PC-9 (cell line): Measurements from ENCODE around the gene PIGX. TPM values are rescaled to one million over a fixed set of nuclear protein-coding genes. Genes with fewer than 3 reads are reported as not detected.

Source experiments
- BruUV-seq: library from RNA; stranded (reverse); fragments of 400-500 nt; replicated peaks from 2 replicates; lab custom pipeline; 2021; lab: Mats Ljungman, UMichigan
- CTCF ChIA-PET: fragments of 300-600 bp; sonication (Branson Sonifier 250); formaldehyde crosslinking; loops from one replicate; lab custom pipeline; 2022; ENCODE audit warnings: antibody characterized with exemption; lab: Charles Lee
- POLR2A ChIA-PET: fragments of 300-600 bp; sonication (Branson Sonifier 250); formaldehyde crosslinking; loops from one replicate; lab custom pipeline; 2022; ENCODE audit warnings: antibody characterized with exemption; ENCODE audit not compliant: unreplicated experiment; lab: Charles Lee
- DNase-seq, 2 experiments: peaks; one replicate each; pipeline versions ENCODE4 v3.0.0 to v3.0.0-alpha.2; 2015 to 2022; ENCODE audit warnings: mixed read lengths in 1 of 2
- H2AFZ ChIP-seq: fragments of 200-600 bp; sonication (generic); 2 replicates; pipeline ENCODE4 v1.8.1; 2017; ENCODE audit warnings: antibody characterized with exemption
- H3F3A ChIP-seq: fragments of 200-600 bp; sonication (generic); 2 replicates; pipeline ENCODE4 v1.8.1; 2017; ENCODE audit warnings: antibody characterized with exemption, mild to moderate bottlenecking, low read depth; ENCODE audit not compliant: insufficient read depth
- H3K27ac ChIP-seq: fragments of 200-600 bp; sonication (generic); 2 replicates; pipeline ENCODE4 v1.6.1; 2016; ENCODE audit warnings: mixed run types
- H3K27me3 ChIP-seq: fragments of 200-600 bp; sonication (generic); 2 replicates; pipeline ENCODE4 v1.6.1; 2016; ENCODE audit warnings: low read depth, mixed run types; ENCODE audit not compliant: insufficient read depth
- H3K36me3 ChIP-seq: fragments of 200-600 bp; sonication (generic); 2 replicates; pipeline ENCODE4 v1.6.1; 2016; ENCODE audit warnings: low read depth, mixed run types
- H3K4me1 ChIP-seq: fragments of 200-600 bp; sonication (generic); replicated peaks from 2 replicates; pipeline ENCODE4 v1.6.1; 2016; ENCODE audit warnings: mixed run types; ENCODE audit not compliant: insufficient read depth
- H3K4me2 ChIP-seq: fragments of 200-600 bp; sonication (generic); 2 replicates; pipeline ENCODE4 v1.6.1; 2017; ENCODE audit warnings: mixed run types
- H3K4me3 ChIP-seq: fragments of 200-600 bp; sonication (generic); 2 replicates; pipeline ENCODE4 v1.6.1; 2016; ENCODE audit warnings: mixed run types
- H3K79me2 ChIP-seq: fragments of 200-600 bp; sonication (generic); 2 replicates; pipeline ENCODE4 v1.6.1; 2017; ENCODE audit warnings: low read depth, mixed run types
- H3K9me2 ChIP-seq: fragments of 200-600 bp; sonication (generic); 2 replicates; pipeline ENCODE4 v1.8.1; 2017; ENCODE audit warnings: mild to moderate bottlenecking; ENCODE audit not compliant: insufficient read depth
- H3K9me3 ChIP-seq: fragments of 200-600 bp; sonication (generic); 2 replicates; pipeline ENCODE4 v1.8.1; 2016; ENCODE audit warnings: low read depth; ENCODE audit not compliant: insufficient read depth
- H4K20me1 ChIP-seq: fragments of 200-600 bp; sonication (generic); 2 replicates; pipeline ENCODE4 v1.8.1; 2017; ENCODE audit not compliant: insufficient read depth
- EZH2 ChIP-seq: fragments of 200-600 bp; sonication (generic); IDR thresholded peaks from 2 replicates; pipeline ENCODE4 v1.8.0; 2017; ENCODE audit warnings: antibody characterized with exemption, low read depth
- intact Hi-C: fragments of 100-400 bp; cut with micrococcal nuclease; formaldehyde crosslinking; loops from one replicate; pipeline ENCODE4 v1.10.0; 2022; ENCODE audit not compliant: unreplicated experiment
- total RNA-seq: library from RNA; stranded (reverse); gene quantifications from 2 replicates; pipeline ENCODE4 v1.2.3, GENCODE V29; 2021
- TF ChIP-seq, protein P1 (sequence below): fragments of 200-600 bp; sonication (generic); conservative IDR thresholded peaks from 2 replicates; pipeline ENCODE4 v1.6.1; 2017; ENCODE audit warnings: mixed run types, antibody characterized with exemption, mild to moderate bottlenecking, moderate library complexity

PIGX gene
- total RNA-seq, 1 experiment from 2014 or later, result 47.6 TPM

DNA sequence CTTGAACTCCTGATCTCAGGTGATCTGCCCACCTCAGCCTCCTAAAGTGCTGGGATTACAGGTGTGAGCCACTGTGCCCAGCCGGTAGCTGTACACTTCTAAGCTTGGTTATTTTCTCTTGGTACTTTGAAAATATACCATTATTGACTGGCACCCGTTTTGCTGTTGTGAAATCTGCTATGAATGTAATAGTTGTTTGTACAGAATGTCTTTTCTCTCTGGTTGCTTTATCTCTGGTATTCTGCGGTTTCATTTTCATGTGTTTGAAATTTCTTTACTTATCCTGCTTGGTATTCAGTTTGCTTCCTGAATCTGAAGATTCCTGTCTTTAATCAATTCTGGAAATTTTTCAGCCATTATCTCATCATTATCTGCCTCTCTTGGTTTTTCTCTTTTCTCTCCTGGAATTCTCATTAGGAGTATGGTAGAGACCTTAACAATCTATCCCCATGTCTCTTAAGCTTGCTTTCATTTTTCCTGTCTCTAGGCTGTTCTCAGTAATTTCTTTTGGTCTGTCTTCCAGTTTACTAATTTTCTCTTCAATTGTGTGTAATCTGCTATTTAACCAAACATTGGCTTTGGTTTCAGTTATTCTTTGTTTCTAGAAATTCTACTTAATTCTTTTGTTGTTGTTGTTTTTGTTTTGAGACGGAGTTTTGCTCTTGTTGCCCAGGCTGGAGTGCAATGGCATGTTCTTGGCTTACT is 24.6 kb downstream of the PIGX start:
- intact Hi-C loops, result no loop called here
- no peak overlapping the region for H3K4me3 ChIP-seq

DNA sequence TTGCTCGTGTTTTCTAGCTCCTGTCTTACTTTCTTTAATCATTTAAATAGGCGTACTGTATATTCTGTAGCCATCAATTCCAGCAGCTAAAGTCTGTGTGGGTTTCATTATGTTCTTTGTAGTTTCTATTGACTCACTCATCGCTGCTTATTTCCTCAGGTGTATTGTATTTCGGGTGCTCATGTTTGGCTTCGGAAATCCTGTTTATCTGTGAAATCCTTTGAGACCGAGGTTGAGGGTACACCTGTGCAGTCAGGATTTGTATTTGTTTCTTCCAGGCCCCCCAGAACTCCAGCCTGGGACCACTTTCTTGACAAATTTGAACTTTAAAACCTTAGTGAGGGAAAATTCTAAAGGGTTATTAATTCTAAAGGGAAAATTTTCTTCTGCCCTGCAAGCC is 25.5 kb downstream of the PIGX start:
- no peak for DNase-seq
- TF ChIP-seq EZH2, result no peak
- TF ChIP-seq, protein P1, sequence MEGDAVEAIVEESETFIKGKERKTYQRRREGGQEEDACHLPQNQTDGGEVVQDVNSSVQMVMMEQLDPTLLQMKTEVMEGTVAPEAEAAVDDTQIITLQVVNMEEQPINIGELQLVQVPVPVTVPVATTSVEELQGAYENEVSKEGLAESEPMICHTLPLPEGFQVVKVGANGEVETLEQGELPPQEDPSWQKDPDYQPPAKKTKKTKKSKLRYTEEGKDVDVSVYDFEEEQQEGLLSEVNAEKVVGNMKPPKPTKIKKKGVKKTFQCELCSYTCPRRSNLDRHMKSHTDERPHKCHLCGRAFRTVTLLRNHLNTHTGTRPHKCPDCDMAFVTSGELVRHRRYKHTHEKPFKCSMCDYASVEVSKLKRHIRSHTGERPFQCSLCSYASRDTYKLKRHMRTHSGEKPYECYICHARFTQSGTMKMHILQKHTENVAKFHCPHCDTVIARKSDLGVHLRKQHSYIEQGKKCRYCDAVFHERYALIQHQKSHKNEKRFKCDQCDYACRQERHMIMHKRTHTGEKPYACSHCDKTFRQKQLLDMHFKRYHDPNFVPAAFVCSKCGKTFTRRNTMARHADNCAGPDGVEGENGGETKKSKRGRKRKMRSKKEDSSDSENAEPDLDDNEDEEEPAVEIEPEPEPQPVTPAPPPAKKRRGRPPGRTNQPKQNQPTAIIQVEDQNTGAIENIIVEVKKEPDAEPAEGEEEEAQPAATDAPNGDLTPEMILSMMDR, result no peak
- H3K4me1 ChIP-seq, result peaks cover 11% of the 10 kb centered on the region
- intact Hi-C loops, result no loop called here
- no peaks in the 10 kb centered on the region for H3K9me2 ChIP-seq
- no peak overlapping the region for H2AFZ ChIP-seq
- peaks cover 16% of the 10 kb centered on the region for H4K20me1 ChIP-seq
- no peak overlapping the region for H3K4me2 ChIP-seq
- H3F3A ChIP-seq, result peaks cover 22% of the 10 kb centered on the region; the same call in 1 of the 2 replicates
- ChIA-PET CTCF (no interaction called here), POLR2A (no interaction called here)
- BruUV-seq, result no TSS peak
- no peaks in the 10 kb centered on the region for H3K27me3 ChIP-seq
- 0 out of 2 replicates have a peak, but pooled peaks cover 13% of the 10 kb centered on the region for H3K36me3 ChIP-seq
- H3K79me2 ChIP-seq, result peaks cover 28% of the 10 kb centered on the region
- no peak overlapping the region for H3K27ac ChIP-seq
- H3K9me3 ChIP-seq, result no peaks in the 10 kb centered on the region
- H3K4me3 ChIP-seq, result no peak overlapping the region

More for the DNA sequence above, 24.6 kb downstream of the PIGX start:
- Histone ChIP-seq H3K4me2 (no peak overlapping the region), H3K36me3 (0 out of 2 replicates have a peak, but pooled peaks cover 13% of the 10 kb centered on the region), H4K20me1 (peaks cover 11% of the 10 kb centered on the region), H3K79me2 (peaks cover 20% of the 10 kb centered on the region), H3F3A (peaks cover 22% of the 10 kb centered on the region; the same call in 1 of the 2 replicates), H2AFZ (no peak overlapping the region), H3K27me3 (no peaks in the 10 kb centered on the region), H3K9me3 (no peaks in the 10 kb centered on the region), H3K4me1 (peaks cover 6% of the 10 kb centered on the region), H3K27ac (no peak overlapping the region), H3K9me2 (no peaks in the 10 kb centered on the region)
- ChIA-PET POLR2A (no interaction called here), CTCF (interaction anchor here (0.7 kb wide), 1 partner anchor 105 kb away, joined by 3 read pairs; no protein-coding TSS in a partner anchor)
- no TSS peak for BruUV-seq
- TF ChIP-seq, protein P1, result no peak
- DNase-seq, result no peak

DNA sequence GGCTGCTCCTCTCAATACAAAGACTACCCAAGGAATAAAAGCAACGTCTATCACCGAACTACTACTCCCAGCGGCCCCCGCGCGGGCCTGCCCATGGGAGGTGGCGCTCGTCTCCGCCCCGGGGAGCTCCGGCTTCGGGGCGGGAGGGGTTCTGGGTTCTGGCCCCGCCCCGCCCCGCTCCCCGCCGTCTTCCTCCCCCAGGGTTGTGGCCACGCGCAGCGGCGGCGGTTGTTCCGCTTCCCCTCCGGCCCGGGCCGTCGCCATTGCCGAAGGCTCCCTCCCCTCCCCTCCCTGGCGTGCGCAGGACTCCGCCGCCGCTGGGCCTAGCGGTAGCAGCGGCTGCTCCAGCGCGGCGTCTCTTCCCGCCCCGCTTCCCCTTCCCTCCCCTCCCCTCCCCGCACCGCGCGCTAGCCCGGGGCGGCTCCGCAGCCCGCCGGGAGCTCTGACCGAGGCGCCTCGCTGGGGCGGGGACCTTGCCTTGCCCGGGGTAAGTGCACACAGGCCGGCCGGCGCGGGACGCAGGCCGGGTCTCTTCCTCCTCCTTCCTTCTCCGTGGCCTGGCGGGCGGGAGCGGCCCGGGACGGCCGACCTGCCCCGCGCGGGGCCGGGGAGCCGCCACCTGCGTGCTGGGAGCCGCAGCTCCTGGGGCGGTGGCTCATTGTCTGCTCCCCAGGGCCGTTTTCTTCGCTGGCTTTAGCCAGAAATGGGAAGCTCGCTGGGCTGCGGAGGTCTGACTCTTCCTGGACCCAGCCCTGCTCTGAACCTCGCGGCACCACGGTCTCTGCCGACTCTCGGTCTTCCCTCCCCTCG is 27.7 kb downstream of the PIGX start, which contains the start of gene PAK2:
Gene PAK2, plus strand, starts transcription at position 187 of the 810 bp plus-strand sequence. CDS start 42,790 bp downstream, outside the sequence.
- H4K20me1 ChIP-seq, result peaks cover 23% of the 10 kb centered on the region
- CTCF ChIA-PET, result interaction anchor here (0.5 to 1.4 kb wide), 7 partner anchors 21 to 760 kb away, joined by 3 to 7 read pairs (median 5); partner anchors contain the start of genes CEP19 and PIGX
- intact Hi-C loops, result loop anchor here (2.0 to 5.0 kb wide), 2 partner anchors 53 to 127 kb away; partner anchors contain the start of gene SENP5

More for the DNA sequence above, 27.7 kb downstream of the PIGX start, which contains the start of gene PAK2:
- Histone ChIP-seq H3F3A (peaks cover 29% of the 10 kb centered on the region; the same call in 1 of the 2 replicates), H3K79me2 (peaks cover 50% of the 10 kb centered on the region), H3K4me2 (peak within 1 kb of the TSS; percentile 84), H3K27ac (peak within 1 kb of the TSS; percentile 80), H3K4me3 (peak within 1 kb of the TSS; percentile 85), H3K36me3 (0 out of 2 replicates have a peak, but pooled peaks cover 5% of the 10 kb centered on the region), H2AFZ (peak within 1 kb of the TSS; percentile 84), H3K4me1 (peaks cover 11% of the 10 kb centered on the region), H3K9me3 (no peaks in the 10 kb centered on the region), H3K27me3 (no peaks in the 10 kb centered on the region), H3K9me2 (no peaks in the 10 kb centered on the region)
- TF ChIP-seq EZH2, result no peak
- TF ChIP-seq, protein P1, result no peak
- BruUV-seq, result no TSS peak
- POLR2A ChIA-PET, result interaction anchor here (0.6 to 0.9 kb wide), 12 partner anchors 8 to 569 kb away, joined by 3 to 12 read pairs (median 4); partner anchors contain the start of genes CEP19 and PIGX
- peak; percentile 72 to 93 for DNase-seq
